MM.1S (cell line): ENCODE measurements around the gene GPR17.

Source experiments
- DNase-seq: peaks from one replicate; pipeline ENCODE4 v3.0.0-alpha.2; 2015
- H2AFZ ChIP-seq: fragments of 300-600 bp; sonication (generic); 2 replicates; pipeline ENCODE4 v1.6.0; 2016; ENCODE audit warnings: antibody characterized with exemption, low read length
- H3F3A ChIP-seq: fragments of 300-600 bp; sonication (generic); 2 replicates; pipeline ENCODE4 v1.6.1; 2016; ENCODE audit warnings: mild to moderate bottlenecking, antibody characterized with exemption, low read length, moderate library complexity, mixed read lengths; ENCODE audit not compliant: insufficient read depth
- H3K27ac ChIP-seq: fragments of 300-600 bp; sonication (generic); 2 replicates; pipeline ENCODE4 v1.5.1; 2016; ENCODE audit warnings: mild to moderate bottlenecking, low read length
- H3K27me3 ChIP-seq: fragments of 300-600 bp; sonication (generic); replicated peaks from 2 replicates; pipeline ENCODE4 v1.6.0; 2016; ENCODE audit warnings: low read length; ENCODE audit not compliant: insufficient read depth
- H3K36me3 ChIP-seq: fragments of 300-600 bp; sonication (generic); replicated peaks from 2 replicates; pipeline ENCODE4 v1.6.1; 2016; ENCODE audit warnings: mild to moderate bottlenecking, low read length, mixed read lengths; ENCODE audit not compliant: insufficient read depth
- H3K4me1 ChIP-seq: fragments of 300-600 bp; sonication (generic); 2 replicates; pipeline ENCODE4 v1.6.1; 2016; ENCODE audit warnings: low read length, mixed read lengths
- H3K4me2 ChIP-seq: fragments of 300-600 bp; sonication (generic); 2 replicates; pipeline ENCODE4 v1.6.0; 2016; ENCODE audit warnings: low read depth, low read length
- H3K4me3 ChIP-seq: fragments of 300-600 bp; sonication (generic); 2 replicates; pipeline ENCODE4 v1.5.1; 2016; ENCODE audit warnings: low read length, mixed read lengths
- H3K79me2 ChIP-seq: fragments of 300-600 bp; sonication (generic); 2 replicates; pipeline ENCODE4 v1.6.1; 2016; ENCODE audit warnings: mixed run types, low read length, mixed read lengths
- H3K9ac ChIP-seq: fragments of 300-600 bp; sonication (generic); 2 replicates; pipeline ENCODE4 v1.6.1; 2016; ENCODE audit warnings: low read length, mixed read lengths
- H3K9me2 ChIP-seq: fragments of 300-600 bp; sonication (generic); replicated peaks from 2 replicates; pipeline ENCODE4 v1.6.1; 2016; ENCODE audit warnings: mild to moderate bottlenecking, low read length, mixed read lengths; ENCODE audit not compliant: insufficient read depth
- H3K9me3 ChIP-seq: fragments of 300-600 bp; sonication (generic); replicated peaks from 2 replicates; pipeline ENCODE4 v1.6.1; 2016; ENCODE audit warnings: mild to moderate bottlenecking, low read length, mixed read lengths; ENCODE audit not compliant: insufficient read depth
- H4K20me1 ChIP-seq: fragments of 300-600 bp; sonication (generic); 2 replicates; pipeline ENCODE4 v1.6.1; 2016; ENCODE audit warnings: mild to moderate bottlenecking, low read length, moderate library complexity, mixed read lengths; ENCODE audit not compliant: insufficient read depth
- CTCF ChIP-seq: fragments of 300-600 bp; sonication (generic); IDR thresholded peaks from 2 replicates; pipeline ENCODE4 v1.5.1; 2016; ENCODE audit warnings: antibody characterized with exemption, low read length, mixed read lengths
- EZH2 ChIP-seq: fragments of 300-600 bp; sonication (generic); optimal IDR thresholded peaks from 2 replicates; pipeline ENCODE3; 2017; ENCODE audit warnings: low read depth, mild to moderate bottlenecking, antibody characterized with exemption, low read length, mixed read lengths
- EZH2phosphoT487 ChIP-seq: fragments of 300-600 bp; sonication (generic); IDR thresholded peaks from 2 replicates; pipeline ENCODE4 v1.6.1; 2018; ENCODE audit warnings: antibody characterized with exemption, low read length

GPR17 gene

GRCh38 chr2:127638361-127639110 lies 7.4 kb upstream of the GPR17 start:
- H3K9me2 ChIP-seq = no peaks in the 10 kb centered on the region
- H3K79me2 ChIP-seq = no peaks in the 10 kb centered on the region
- no peak overlapping the region for H2AFZ ChIP-seq
- H3K4me3 ChIP-seq = no peak overlapping the region
- no peaks in the 10 kb centered on the region for H3K36me3 ChIP-seq
- DNase-seq = no peak
- no peak overlapping the region for H3K4me2 ChIP-seq
- H3K9me3 ChIP-seq = no peaks in the 10 kb centered on the region
- H3K9ac ChIP-seq = no peak overlapping the region
- TF ChIP-seq EZH2 (no peak), CTCF (no peak)
- H4K20me1 ChIP-seq = no peaks in the 10 kb centered on the region
- no peaks in the 10 kb centered on the region for H3K4me1 ChIP-seq
- H3K27ac ChIP-seq = no peak overlapping the region
- H3K27me3 ChIP-seq = peaks cover 29% of the 10 kb centered on the region
- no peaks in the 10 kb centered on the region for H3F3A ChIP-seq

- no peak for DNase-seq
- Histone ChIP-seq H3K9me2 (no peaks in the 10 kb centered on the region), H3K9me3 (no peaks in the 10 kb centered on the region), H3F3A (no peaks in the 10 kb centered on the region), H3K4me2 (no peak overlapping the region), H3K79me2 (no peaks in the 10 kb centered on the region), H4K20me1 (no peaks in the 10 kb centered on the region), H2AFZ (no peak overlapping the region), H3K27me3 (peaks cover 23% of the 10 kb centered on the region), H3K36me3 (no peaks in the 10 kb centered on the region), H3K9ac (no peak overlapping the region), H3K27ac (no peak overlapping the region), H3K4me1 (no peaks in the 10 kb centered on the region), H3K4me3 (no peak overlapping the region)
- TF ChIP-seq EZH2phosphoT487 (no peak), CTCF (no peak), EZH2 (no peak)
These were observed 6.9 kb upstream of the GPR17 start for GRCh38 chr2:127639111-127639474.

GRCh38 chr2:127640082-127641072 lies 5.6 kb upstream of the GPR17 start:
- Histone ChIP-seq H3K4me1 (no peaks in the 10 kb centered on the region), H3K9me3 (no peaks in the 10 kb centered on the region), H3K9me2 (no peaks in the 10 kb centered on the region), H2AFZ (no peak overlapping the region), H3K4me3 (no peak overlapping the region), H3F3A (no peaks in the 10 kb centered on the region), H3K27ac (no peak overlapping the region), H3K79me2 (no peaks in the 10 kb centered on the region), H3K36me3 (no peaks in the 10 kb centered on the region), H3K4me2 (no peak overlapping the region), H4K20me1 (no peaks in the 10 kb centered on the region), H3K27me3 (peaks cover 19% of the 10 kb centered on the region), H3K9ac (no peak overlapping the region)
- DNase-seq = no peak
- TF ChIP-seq CTCF (peak; percentile 9; the same call in 1 of the 2 replicates), EZH2phosphoT487 (no peak)
